Measurements from ENCODE around the gene HNF1B.

The HNF1B gene

DNA sequence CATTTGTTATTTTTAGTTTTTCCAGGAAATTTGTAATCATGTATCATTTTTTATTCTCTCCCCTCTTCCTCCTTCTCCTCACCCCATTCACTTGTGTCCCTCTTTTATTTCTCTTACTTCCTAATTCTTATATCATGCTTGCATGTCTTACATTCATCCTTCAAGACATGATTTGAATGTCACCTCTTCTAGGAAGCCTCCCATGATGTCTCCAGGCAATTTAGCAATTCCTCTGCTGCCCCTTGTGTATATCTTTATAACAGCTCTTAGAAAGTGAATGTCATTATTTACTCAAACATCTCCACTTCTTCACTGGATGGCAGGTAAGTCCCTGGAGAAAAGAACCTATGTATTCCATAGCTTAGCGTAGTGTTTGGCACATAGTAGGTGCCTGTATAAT is 7.8 kb downstream of the HNF1B start:
- no peak for DNase-seq
- Mint-ChIP-seq H3K9me3 (no peaks in the 10 kb centered on the region), H3K36me3 (ENCODE audit: low read depth) (no peaks in the 10 kb centered on the region), H3K4me3 (no peak overlapping the region), H3K27ac (no peak overlapping the region), H3K27me3 (ENCODE audit: low read depth, poor library complexity) (peaks cover 78% of the 10 kb centered on the region), H3K4me1 (peaks cover 17% of the 10 kb centered on the region)
- TF ChIP-seq, protein P1, sequence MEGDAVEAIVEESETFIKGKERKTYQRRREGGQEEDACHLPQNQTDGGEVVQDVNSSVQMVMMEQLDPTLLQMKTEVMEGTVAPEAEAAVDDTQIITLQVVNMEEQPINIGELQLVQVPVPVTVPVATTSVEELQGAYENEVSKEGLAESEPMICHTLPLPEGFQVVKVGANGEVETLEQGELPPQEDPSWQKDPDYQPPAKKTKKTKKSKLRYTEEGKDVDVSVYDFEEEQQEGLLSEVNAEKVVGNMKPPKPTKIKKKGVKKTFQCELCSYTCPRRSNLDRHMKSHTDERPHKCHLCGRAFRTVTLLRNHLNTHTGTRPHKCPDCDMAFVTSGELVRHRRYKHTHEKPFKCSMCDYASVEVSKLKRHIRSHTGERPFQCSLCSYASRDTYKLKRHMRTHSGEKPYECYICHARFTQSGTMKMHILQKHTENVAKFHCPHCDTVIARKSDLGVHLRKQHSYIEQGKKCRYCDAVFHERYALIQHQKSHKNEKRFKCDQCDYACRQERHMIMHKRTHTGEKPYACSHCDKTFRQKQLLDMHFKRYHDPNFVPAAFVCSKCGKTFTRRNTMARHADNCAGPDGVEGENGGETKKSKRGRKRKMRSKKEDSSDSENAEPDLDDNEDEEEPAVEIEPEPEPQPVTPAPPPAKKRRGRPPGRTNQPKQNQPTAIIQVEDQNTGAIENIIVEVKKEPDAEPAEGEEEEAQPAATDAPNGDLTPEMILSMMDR (IDR thresholded peaks at IDR 0.05), result no peak

DNA sequence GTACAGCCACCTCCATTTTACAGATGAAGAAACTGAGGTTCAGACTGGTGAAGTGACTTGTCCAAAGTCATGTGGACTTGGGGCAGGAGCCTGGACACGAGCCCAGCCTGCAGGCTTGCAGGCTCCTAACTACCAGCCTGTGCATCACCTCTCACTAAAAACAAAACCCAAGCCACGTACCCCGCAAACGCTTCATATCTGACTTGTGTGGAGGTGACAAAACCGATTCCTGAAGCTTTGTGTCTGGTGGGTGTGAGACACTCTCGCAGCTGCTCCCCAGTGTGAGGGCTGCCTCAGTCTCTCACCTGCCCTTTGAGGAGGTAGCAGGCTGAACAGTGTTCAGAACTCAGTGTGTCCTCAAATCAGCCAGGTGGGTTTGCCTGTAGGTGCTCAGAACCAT is 8.4 kb downstream of the HNF1B start:
- Mint-ChIP-seq H3K27me3 (ENCODE audit: low read depth, poor library complexity) (peaks cover 74% of the 10 kb centered on the region), H3K27ac (no peak overlapping the region), H3K4me3 (no peak overlapping the region), H3K9me3 (no peaks in the 10 kb centered on the region), H3K36me3 (ENCODE audit: low read depth) (no peaks in the 10 kb centered on the region), H3K4me1 (peaks cover 14% of the 10 kb centered on the region)
- TF ChIP-seq, protein P1 (IDR thresholded peaks at IDR 0.05), result no peak
- no peak for DNase-seq

DNA sequence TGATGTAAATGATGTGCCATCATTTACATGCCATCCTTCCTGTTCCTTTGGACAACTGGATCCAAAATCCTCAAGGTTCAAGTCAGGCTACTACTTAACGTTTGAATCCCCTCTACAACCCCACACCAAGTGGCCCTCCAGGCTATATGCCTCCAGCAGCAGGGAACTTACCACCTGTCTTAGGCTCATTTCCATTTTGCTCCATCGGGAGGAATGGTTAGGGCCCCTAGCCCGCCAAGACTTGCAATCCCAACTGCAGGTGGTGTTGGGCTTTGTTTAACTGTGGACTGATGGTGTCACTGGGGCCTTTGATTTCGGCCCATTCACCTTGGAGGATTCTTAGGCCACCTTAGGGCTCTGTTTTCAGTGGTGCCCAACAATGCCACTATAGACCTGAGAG is 9.7 kb downstream of the HNF1B start:
- Mint-ChIP-seq H3K4me1 (peaks cover 18% of the 10 kb centered on the region), H3K4me3 (no peak overlapping the region), H3K27ac (no peak overlapping the region), H3K27me3 (ENCODE audit: low read depth, poor library complexity) (peaks cover 62% of the 10 kb centered on the region), H3K9me3 (no peaks in the 10 kb centered on the region), H3K36me3 (ENCODE audit: low read depth) (no peaks in the 10 kb centered on the region)
- TF ChIP-seq, protein P1 (IDR thresholded peaks at IDR 0.05), result no peak
- DNase-seq, result no peak

DNA sequence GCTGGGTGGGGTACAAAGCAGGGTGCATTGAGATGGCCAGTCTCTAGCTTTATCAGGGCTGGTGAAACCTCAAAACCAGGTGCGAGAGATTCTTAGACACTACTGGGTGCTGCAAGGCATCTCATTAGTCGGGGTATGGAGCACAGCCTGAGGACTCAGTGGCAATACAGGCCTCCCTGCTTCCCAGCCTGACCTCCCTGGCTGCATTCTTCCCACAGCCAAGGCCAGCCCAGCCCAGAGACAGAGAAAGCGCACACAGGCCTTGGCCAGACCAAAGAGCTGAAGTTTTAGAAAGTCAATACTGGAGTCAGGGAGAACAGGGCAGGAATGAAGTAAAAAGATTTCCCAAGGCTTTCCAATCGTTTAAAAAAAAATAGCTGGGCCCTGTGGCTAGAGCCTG is 12.5 kb downstream of the HNF1B start:
- Mint-ChIP-seq H3K9me3 (no peaks in the 10 kb centered on the region), H3K4me3 (no peak overlapping the region), H3K27me3 (ENCODE audit: low read depth, poor library complexity) (peaks cover 36% of the 10 kb centered on the region), H3K27ac (no peak overlapping the region), H3K36me3 (ENCODE audit: low read depth) (no peaks in the 10 kb centered on the region), H3K4me1 (peaks cover 37% of the 10 kb centered on the region)
- TF ChIP-seq, protein P1 (IDR thresholded peaks at IDR 0.05), result no peak
- DNase-seq, result no peak

GRCh38 chr17:37731056-37731455 is 13.8 kb downstream of the HNF1B start:
- DNase-seq, result no peak
- Mint-ChIP-seq H3K4me3 (no peak overlapping the region), H3K4me1 (peaks cover 49% of the 10 kb centered on the region), H3K27me3 (ENCODE audit: low read depth, poor library complexity) (peaks cover 27% of the 10 kb centered on the region), H3K9me3 (no peaks in the 10 kb centered on the region), H3K27ac (no peak overlapping the region), H3K36me3 (ENCODE audit: low read depth) (no peaks in the 10 kb centered on the region)
- TF ChIP-seq, protein P1 (IDR thresholded peaks at IDR 0.05), result no peak

GRCh38 chr17:37729905-37730304 is 15.0 kb downstream of the HNF1B start:
- H3K4me1 Mint-ChIP-seq, result peaks cover 61% of the 10 kb centered on the region
- peaks cover 27% of the 10 kb centered on the region for H3K27me3 Mint-ChIP-seq (ENCODE audit: low read depth, poor library complexity)
- DNase-seq, result peak; percentile 33
- peak overlapping the region; percentile 78 for H3K27ac Mint-ChIP-seq
- no peaks in the 10 kb centered on the region for H3K9me3 Mint-ChIP-seq
- H3K4me3 Mint-ChIP-seq, result no peak overlapping the region
- TF ChIP-seq, protein P1 (IDR thresholded peaks at IDR 0.05), result no peak
- H3K36me3 Mint-ChIP-seq (ENCODE audit: low read depth), result no peaks in the 10 kb centered on the region

Measured in nephron progenitor cell (in vitro differentiated cells).